ENCODE results near the gene IL20RA. TPM values are rescaled to one million over a fixed set of nuclear protein-coding genes. Genes with fewer than 3 reads are reported as not detected.

Gene IL20RA
- total RNA-seq, 2 experiments from 2014 or later = not detected

DNA sequence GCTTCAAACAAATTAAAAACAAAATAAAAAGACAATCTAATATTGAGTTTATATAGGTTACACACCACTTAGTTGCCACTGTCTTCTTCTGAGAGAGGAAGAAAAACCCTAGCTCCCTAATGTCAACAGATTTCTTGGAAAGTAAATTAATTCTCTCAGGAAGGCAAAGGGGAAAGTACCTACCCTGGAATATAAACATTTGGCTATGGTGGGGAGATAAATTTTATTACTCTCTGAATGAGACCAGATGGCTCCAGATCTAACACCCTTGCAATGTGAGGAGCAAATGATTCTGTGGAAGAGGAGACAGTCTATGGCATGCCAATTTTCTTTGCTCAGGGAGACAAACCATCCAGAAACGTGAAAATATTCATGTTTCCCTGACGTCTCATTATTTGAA, 4.3 kb upstream of the IL20RA start:
- CTCF ChIA-PET = no interaction called here
- POLR2A ChIA-PET = no interaction called here

DNA sequence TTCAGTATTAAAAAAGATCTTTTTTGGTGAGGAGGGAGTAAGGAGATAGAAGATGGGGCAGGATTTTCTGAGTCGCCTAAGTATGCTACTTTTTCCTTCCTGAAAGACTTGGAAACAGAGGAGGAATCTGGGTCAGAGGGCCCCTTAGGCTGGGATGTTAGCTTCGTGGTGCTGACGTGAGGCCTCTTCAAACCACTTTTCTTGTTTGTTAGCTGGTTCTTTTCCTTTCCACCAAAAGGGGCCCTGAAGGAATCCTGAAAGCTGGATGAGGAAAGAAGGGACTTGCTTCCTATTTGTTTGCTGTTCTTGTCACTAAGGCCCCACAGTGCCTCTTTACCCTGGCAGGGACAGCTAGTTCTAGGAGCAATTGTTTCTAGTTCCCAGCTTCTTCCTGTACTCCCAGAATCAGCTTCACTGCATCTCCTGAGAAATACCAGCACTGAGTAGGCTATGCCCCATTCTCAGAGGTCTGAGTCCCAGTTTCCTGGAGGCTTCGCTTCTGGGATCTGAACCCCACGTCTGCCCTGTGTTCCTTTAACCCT, 2.2 kb upstream of the IL20RA start:
- POLR2A ChIA-PET = no interaction called here
- CTCF ChIA-PET = no interaction called here

DNA sequence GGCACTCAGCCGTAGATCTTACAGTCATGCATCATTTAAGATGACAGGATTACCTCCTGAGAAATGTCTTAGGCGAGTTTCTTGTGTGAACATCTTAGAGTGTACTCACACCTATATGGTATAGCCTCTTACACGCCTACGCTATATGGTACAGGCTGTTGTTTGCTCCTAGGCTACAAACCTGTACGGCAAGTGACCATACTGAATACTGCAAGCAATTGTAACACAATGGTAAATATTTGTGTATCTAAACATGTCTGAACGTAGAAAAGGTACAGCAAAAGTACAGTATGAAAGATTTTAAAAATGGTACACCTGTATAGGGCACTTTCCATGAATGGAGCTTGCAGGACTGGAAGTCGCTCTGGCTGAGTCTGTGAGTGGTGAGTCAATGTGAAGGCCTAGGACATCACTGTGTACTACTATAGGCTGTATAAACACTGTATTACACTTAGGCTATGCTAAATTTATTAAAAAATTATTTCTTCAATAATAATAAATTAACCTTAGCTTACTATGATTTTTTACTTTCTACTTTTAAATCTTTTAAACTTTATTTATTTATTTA, 541 bp upstream of the IL20RA start:
- CTCF ChIA-PET = no interaction called here
- POLR2A ChIA-PET = no interaction called here

DNA sequence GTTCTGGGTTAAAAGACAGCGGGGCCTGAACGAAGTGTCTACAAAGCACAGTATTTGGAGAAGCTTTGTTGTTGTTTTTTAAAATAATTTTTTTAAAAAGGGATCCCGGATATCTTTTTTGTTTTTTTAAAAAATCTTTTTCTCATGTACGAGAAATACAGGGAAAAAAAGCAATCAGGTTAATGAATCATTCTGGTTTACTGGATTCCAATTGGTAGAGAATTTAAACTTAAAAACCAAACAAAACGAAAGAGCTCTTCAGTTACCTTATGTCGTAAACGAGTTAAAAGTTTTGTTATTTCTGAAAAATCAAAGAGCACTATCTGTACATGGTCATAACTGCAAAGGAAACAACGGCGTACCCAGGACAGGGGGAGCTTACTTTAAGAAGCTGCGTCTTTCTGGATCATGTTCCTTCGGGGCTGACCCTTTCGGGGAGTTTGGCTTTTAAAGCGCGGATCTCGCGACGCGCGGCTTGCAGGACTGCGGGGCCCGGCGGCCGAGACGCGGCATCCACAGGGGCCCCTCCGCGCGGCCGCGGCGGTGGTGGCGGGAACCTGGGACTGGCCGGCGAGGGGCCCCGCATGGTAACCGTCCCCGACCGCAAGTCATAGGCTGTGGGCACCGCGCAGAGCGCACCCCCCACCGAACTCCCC, 927 bp downstream of the IL20RA start:
- ChIA-PET CTCF (interaction anchor here (0.7 kb wide), 3 partner anchors 79 to 689 kb away, joined by 3 read pairs; no protein-coding TSS in a partner anchor), POLR2A (no interaction called here)

DNA sequence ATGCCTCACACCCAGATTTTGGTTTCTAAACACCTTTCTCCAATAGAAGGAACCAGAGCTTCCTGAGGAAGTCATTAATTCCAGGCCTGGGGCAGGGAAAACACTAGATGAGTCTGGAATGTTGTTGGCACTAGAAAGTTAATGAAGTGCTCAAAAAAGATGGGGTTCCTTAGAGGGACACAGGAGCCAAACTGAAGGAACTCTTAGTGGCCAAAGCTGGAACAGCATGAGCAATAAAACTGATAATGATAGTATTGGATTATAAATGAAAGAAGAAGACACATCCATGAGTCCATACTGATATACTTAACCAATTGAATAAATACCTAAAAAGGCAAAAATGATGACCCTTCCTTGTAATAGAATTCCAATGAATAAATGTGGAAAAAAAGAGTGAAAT, 4.4 kb downstream of the IL20RA start:
- ChIA-PET POLR2A (no interaction called here), CTCF (no interaction called here)

DNA sequence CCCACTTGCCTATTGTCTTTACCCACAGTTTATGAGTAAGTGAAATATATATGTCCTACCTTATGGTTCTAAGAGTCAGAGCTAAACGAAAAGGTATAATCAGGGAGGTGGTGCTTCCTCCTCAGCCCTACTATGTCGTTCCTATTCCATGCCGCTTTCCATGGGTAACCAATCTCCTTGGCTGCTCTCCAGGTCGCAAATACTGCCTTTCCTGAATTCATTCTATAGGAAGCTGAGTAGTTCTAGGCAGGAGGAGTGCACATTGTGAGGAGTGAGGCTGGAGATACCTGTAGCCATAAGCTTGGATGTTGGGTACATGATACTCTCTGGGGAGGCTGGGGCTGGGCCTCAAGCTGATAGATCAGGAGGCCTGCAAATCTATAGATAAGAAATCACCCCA, 5.8 kb downstream of the IL20RA start:
- CTCF ChIA-PET = no interaction called here
- POLR2A ChIA-PET = no interaction called here

DNA sequence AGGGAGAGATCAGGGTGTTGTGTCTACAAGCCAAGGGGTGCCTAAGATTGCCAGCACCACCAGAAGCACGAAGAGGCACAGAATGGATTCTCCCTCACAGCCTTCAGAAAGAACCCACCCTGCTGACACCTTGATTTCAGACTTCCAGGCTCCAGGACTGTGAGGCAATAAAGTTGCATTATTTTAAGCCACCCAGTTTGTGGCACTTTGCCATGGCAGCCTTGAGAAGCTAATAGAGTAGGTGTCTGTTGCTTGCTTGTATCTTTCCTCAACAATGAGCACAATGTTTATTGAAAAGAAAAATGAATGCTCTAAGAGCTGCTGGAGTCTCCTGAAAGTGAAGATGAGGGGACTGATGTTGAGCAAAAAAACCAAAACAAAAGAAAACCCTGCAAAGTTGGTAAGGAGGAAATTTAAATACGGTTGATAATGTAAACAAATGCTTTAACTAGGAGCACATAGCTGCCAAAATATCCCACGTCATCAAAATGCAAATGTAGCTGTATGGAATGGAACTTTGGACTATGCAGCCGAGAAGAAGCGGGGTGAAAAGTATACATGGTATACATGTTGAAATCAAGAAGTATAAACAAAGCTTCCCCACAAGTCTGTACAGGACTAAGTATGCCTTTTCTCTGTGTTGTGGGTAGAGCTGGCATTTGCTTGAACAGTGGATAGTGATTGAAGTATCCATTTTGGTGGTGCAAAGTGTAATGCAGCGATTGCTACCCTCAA, 8.0 kb downstream of the IL20RA start:
- CTCF ChIA-PET = no interaction called here

DNA sequence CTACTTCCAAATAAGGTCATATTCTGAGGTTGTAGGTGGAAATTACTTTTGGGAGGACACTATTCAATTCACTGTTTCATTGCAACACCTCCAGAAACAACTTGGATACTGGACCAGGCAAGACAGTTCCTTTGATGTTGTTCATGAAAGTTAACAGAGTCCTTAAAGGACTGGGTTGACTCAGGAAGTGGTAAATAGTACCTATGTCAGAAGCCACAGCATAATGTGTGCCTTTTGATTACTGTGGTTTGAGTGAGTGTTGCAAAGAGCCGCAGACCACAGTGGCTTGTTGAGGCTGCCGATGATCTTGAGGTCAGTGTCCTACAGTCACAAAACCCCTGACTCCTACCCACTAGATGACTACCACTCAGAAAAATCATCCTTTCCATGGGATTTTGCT, 10.9 kb downstream of the IL20RA start:
- POLR2A ChIA-PET = no interaction called here
- CTCF ChIA-PET = no interaction called here

More for the DNA sequence above, 8.0 kb downstream of the IL20RA start:
- POLR2A ChIA-PET = no interaction called here

DNA sequence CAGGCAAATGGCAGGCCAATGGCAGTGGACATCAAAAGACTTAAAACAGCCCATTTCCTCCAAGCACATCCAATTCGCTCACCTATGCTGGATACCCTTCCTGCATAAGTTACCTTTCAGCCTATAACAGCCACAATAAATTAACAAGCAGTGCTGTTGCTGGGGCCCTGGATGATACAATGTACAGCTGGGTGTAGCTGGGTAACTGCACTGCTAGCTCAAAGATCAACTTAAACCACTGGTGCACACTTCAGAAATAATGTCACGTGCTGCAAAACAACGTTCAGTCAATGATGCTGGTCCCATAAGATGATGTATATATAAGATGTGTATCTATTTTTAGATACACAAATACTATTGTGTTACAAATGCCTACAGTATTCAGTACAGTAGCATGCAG, 13.6 kb downstream of the IL20RA start:
- ChIA-PET POLR2A (interaction anchor here (0.6 kb wide), 1 partner anchor 175 kb away, joined by 12 read pairs; no protein-coding TSS in a partner anchor), CTCF (no interaction called here)

DNA sequence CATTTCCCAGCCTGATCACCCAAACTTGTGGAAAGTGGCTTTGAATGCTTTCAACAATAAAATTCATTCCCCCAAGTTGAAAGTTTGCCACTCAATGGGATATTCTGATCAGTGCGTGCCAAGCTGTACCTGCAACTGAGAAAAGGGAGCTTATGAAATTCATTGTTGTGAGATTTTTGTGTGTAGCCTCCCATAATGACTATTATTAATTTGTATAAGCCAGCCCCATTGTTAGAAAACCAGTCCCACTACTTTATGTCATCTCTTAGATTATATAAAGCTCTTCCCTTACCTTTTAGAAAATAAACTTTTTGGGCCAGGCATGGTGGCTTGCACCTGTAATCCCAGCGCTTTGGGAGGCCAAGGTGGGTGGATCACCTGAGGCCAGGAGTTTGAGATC, 15.9 kb downstream of the IL20RA start:
- ChIA-PET POLR2A (no interaction called here), CTCF (interaction anchor here (0.6 kb wide), 2 partner anchors 255 to 799 kb away, joined by 3 to 4 read pairs; no protein-coding TSS in a partner anchor)

DNA sequence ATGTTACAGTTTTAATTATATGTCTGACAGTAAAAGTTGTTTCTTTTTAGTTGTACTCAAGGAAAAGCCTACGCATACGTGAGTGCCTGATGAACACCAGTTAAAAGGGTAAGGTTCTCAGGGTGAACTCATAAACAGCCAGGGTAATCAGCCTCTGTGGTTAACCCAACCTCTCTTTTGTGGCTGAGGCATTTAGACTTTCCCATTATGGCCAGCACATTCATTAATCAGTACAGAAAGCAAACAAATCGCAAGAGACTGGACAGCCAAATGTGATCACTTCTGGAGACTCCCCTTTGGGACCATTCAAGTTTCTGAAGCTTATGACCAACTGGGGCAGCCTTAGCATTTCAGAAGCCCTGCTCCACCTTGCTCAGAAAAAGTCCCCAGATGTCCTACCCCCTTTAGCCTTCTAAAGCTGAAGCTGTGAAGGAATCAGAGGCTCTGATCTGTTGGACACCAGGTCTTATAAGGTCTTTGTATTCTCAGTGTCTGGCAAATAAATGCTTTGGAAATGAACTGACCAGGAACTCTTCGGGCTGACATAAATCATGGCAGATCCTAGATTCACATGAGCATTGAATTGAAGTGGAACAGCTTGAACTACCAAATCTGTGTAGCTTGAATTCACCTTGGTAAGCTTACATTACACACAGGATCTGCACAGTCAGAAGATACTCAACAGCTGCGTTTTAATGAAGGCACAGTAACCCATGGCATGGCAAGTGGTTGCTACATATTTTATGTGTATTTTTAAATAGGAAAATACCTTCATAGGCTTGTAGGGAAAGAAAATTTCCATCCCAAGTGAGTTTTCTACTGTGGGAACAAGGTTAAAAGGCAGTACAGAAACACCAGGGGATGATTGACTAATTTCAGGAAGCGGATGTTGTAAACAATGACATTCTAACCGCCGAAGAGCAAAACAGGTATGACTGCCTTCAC, 18.7 kb downstream of the IL20RA start:
- POLR2A ChIA-PET = no interaction called here
- CTCF ChIA-PET = no interaction called here

DNA sequence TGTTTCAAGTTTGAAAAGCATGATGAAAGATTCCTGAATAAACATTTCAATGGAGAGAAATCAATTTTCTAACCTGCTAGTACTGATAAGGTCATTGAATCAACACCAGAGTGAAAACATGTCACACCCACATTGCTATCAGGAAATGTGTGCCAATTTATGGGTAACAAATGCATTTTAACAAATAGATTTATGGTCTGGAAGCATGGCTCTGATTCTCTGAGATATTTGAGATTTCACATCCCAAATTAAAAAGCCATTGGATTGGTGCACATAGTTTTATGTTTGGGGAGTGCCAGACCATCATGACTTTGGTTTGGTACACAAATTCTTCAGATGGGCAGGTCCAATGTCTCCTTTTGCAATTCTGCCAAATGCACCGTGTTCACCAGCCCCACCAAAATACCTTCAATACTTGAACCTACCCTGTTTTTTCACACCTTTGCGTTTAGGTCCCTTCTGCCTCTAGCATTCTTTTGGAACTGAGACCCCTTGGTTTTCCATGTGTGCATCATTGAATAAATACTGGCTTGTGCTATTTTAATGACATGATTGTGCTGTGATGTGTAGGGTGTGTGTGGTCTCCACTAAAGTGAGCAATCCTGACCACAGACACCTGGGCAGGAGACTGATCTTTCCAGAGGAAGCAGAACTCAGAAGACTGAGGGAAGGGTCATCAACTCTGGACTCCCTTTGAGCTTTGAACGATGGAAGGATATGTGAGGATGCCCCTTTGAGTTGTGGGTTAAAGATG, 20.4 kb downstream of the IL20RA start:
- POLR2A ChIA-PET = no interaction called here
- CTCF ChIA-PET = no interaction called here

DNA sequence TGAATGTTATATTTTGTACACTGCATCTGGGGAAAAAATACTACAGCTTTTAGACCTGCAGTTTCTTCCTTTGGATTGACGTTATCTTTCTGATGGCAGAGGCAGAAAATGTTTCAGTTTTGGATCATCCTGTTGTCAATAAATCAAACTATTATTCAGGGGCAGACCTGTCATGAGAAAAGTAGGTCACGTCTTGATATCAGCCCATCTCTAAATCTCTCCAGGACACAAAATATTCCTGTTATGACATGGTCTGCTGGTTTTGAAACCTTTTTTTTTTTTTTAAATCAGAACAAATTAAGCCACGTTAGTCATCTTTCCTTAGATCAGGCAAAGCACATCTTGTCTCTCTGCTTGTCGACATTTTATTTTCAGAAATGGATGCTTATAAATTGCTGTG, 24.0 kb downstream of the IL20RA start:
- POLR2A ChIA-PET = no interaction called here
- CTCF ChIA-PET = interaction anchor here (0.6 kb wide), 1 partner anchor 640 kb away, joined by 3 read pairs; no protein-coding TSS in a partner anchor

DNA sequence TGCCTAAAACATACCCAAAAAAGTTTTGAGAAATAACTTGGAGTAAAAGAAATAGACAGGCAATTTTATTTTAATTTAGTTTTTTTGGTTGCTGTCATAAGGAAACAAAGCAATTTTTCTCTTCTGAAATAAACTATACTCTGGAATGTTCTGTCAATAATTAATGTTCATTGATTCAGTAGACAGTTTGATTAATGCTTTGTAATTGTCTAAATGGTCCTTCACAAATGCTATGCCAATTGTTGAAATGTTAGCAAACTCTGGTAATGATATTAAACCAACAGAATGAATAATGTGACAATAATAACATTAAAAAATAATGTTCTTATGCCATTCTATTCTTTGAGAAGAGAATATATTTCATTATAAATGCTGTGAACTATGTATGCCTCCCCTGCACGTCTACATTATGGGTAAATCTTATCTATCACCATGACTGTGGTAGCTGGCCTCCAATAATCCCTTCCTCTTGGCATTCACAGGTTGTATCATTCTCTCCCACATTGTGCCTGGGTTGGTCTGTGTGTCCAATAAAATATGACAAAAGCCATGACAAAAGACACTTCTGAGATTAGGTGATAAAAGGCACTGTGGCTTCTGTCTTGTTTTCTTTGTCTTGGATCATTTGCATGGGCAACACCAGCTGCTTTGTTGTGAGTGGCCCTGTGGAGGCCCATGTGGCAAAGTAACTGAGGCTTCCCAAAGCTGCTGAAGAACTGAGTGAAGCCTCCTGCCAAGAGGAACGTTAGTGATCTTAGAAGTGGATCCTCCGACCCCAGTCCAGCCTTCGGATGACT, 25.1 kb downstream of the IL20RA start:
- POLR2A ChIA-PET = no interaction called here
- CTCF ChIA-PET = no interaction called here

DNA sequence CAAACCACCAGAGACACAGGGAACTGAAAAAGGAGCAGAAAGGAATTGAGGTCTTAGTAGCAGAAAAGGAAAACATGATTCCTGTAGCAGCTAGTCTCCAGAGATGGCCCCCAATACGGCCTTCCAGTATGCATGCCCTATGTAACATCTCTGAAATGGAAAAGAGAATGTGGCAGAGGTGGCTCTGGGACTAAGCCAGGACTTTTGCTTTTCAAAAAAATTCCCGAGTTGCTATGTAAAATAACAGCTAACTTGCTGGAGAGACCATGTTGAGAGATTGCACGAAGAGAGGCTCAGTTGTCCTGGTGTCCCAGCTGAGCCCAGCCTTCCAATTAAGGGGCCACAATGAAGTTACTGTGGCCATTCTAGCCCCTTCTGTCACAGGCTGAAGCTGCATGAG, 27.7 kb downstream of the IL20RA start:
- CTCF ChIA-PET = no interaction called here

DNA sequence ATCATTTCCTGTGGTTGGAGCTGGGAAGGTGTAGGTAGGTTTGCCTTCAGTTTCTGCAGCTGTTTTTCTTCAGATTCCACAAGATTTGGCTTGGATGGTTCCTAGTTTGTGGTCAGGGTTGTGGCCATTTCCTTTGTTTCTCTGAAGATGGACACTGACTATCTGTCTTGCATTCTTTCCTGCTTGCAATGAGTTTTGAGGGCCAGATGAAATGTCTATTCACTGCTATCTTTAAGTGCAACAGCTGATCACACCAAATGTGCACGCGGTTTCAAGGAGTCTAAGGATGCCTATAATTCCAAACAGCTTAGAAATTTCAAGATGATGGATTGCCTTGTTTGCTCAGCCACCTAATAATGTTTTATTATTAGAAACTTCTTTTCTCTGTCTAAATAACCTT, 28.4 kb downstream of the IL20RA start:
- ChIA-PET POLR2A (no interaction called here), CTCF (no interaction called here)

More for the DNA sequence above, 27.7 kb downstream of the IL20RA start:
- POLR2A ChIA-PET = no interaction called here

DNA sequence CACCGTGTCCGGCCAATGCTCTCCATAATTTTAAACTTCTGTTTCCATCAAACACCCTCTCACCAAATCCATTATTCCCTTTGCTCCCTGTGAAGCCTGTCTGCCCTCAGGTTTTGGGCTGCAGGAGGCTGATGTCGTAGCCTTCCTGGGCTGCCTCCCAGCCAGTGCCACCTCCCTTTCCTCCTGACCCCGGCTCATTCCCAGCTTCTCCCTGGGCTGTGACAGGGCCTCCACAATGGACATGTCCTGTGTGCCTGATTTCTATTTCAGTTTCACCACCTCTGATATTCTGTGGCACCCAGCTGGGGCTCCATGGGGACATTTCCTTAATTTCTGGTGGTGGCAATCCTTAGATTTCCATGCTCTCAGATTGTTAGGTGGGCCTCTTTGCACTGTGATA, 28.8 kb downstream of the IL20RA start:
- ChIA-PET CTCF (no interaction called here), POLR2A (no interaction called here)

DNA sequence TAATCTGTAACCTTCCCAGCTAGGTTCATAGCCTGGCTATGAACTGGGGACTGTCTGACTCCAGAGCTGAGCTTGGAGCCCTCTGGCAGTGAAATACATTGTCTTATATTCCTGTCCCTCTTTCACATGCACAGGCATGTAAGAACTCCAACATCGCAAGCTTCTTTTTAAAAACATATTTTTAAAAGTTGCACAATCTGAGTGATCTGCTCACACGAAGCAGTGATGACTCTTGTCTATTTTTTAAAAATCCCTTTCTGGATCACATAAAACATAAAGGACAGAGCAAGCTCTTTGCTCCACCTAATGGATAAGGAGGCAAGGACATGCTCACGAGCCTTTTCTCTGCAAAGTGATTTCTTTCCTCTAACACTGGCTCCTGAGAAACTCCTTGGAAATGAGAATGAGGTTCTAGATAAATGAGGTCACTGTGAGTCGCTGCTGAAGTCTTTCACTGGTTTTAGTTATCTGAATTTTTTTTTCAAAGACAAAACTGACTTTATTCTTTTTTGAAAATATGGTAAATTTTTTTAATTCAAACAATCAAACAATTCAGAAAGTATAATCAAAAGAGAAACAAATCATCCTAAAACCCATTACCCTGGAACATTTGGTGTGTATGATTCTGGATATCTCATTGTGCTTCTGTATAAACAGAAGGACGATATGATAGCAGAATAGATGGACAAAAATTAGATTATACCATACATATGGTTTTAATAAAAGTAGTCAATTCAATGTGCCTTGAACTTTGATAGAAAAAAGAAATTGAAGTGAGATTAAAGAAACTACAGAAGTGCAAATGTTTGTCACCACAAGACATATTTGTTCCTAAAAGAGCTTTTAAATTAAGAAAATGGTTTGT, 30.8 kb downstream of the IL20RA start:
- ChIA-PET CTCF (no interaction called here), POLR2A (no interaction called here)

Data from activated CD8-positive, alpha-beta memory T cell treated with anti-CD3 and anti-CD28 coated beads for 36 hours (primary cell).